Measurements from ENCODE around the gene PUM1.

- TF ChIP-seq EZH2 (IDR thresholded peaks at IDR 0.05) (no peak), POLR2AphosphoS5 (IDR thresholded peaks at IDR 0.05; ENCODE audit: borderline replicate concordance, low read depth, low read length) (no peak)
Measured at GRCh38 chr1:30947212-30947611, 118.3 kb downstream of the PUM1 start.

All from SK-N-MC (cell line).